ENCODE measurements around the gene DNMT1.
"Not testable (repeated sequence)": the region's sequence is repeated elsewhere in the genome, so short reads cannot be mapped to it uniquely, and the experiment has no call there.

The DNMT1 gene

DNA sequence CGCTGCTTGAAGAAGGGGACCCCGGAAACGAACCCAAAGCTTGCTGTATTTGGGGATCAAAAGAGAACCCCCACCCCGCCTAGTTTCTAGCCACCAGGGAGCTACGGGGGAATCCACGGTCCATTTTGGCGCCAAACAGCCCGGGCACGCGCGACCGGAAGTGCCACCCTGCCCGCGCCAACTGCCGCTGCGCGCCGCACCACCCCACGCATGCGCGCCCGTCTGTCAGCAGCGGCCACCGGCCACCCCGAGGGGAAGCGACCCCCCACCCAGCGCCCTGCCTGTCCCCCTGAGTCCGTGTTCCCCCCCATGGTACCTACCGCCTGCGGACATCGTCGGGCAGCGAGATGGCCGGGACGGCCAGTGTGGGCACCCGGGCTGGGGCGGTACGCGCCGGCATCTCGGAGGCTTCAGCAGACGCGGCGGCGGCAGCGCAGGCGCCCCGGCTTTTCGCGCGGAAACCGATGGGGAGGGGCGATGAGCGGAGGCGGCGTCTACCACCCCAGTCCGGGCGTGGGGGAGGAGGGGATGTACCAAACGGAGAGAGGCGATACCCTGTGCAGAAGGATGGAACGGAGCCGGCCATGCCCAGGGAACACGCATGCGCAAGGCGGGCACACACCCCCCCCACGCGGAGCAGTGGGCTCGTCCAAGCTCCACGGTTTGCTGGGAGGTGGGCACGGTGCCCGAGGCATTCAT, at the start of gene DNMT1:
DNMT1 (minus strand) TSS at position 454 of the 699 bp plus-strand sequence; CDS start at position 400, 54 bp downstream.
- peak; percentile 18 to 85 for DNase-seq

DNA sequence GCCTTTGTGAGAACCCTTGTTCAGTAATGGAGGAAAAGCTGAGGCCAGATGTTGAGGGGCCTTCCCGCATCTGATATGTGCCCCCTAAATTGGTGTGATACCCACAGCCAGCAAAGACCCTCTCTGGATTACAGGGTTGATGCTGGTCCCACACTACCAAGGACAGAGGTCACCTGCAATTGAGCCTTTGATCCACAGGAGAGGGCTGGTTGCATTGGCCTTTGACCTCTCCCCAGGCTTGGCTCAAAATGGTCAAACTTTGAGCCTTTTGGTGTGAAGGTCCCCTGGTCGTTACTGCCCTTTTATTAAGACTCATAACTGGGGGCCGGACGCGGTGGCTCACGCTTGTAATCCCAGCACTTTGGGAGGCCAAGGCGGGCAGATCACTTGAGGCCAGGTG, 48.9 kb upstream of the DNMT1 start:
- no peak for DNase-seq

DNA sequence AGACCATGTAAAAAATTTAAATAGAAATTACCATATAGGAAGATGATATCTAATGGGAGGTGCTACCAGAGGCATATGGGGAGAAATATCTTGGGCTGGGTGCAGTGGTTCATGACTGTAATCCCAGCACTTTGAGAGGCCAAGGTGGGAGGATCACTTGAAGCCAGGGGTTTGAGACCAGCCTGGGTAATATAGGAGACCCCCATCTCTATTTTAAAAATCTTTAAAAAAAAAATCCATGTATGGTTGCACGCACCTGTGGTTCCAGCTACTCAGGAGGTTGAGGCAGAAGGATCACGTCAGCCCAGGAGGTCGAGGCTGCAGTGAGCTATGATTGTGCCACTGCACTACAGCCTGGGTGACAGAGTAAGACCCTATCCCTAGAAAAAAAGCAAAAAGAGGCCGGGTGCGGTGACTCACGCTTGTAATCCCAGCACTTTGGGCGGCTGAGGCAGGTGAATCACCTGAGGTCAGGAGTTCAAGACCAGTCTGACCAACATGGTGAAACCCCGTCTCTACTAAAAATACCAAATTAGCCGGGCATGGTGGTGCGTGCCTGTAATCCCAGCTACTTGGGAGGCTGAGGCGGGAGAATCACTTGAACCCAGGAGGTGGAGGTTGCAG, 47.2 kb upstream of the DNMT1 start:
- not testable (repeated sequence) for DNase-seq

DNA sequence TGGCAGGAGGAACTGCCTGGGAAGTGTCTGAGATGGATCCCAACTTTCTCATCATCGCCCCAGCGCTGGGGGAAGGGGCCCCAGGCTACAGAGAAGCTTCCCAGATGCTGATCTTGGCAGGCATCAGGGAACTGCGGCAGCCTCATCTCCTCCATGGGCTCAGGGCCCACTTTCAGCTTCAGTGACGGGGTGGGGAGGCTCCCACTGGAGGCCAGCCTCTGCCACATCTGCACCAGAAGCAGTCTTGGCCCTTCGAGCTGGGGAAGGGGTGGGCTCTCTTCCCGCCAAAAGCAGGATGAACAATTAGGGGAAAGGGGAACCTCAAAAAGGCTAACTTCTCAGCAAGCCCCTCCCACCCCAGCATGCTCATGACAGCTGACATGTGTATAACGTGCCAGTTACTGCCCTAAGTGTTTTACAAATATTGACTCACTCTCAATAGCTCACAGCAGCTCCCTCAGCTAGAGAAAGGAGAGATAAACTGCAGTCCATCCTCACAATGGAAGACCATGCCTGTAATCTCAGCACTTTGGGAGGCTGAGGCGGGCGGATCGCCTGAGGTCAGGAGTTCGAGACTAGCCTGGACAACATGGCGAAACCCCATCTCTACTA, 43.5 kb upstream of the DNMT1 start:
- no peak for DNase-seq

DNA sequence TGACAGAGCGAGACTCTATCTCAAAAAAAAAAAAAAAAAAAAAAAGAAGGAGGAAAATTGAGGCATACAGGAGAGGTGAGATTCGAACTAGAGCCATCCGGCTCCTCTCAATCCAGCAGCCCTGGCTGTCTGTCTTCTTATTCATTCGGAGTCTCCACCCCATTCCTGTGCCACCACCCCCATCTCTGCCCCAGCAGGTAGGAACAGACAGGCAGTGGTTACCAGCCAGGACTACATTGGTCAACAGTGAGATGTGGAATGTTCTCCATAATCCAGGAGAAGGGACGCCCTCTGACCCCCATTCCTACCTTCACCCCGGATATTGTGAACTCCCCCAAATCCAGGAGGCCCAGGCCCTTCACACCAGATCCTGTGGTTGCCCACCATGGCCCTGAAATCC, 42.9 kb upstream of the DNMT1 start:
- no peak for DNase-seq

DNA sequence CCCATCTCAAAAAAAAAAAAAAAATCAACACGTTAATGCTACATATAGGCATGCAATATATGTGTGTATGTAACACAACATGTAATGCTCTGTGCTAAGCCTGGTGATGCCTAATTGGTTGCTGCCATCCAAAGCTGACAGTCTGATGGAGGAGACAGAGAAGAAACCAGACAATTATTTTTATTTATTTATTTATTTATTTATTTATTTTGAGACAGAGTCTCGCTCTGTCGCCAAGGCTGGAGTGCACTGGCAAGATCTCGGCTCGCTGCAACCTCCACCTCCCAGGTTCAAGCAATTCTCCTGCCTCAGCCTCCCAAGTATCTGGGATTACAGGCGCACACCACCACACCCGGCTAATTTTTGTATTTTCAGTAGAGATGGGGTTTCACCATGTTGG, 40.7 kb upstream of the DNMT1 start:
- DNase-seq: not testable (repeated sequence)

DNA sequence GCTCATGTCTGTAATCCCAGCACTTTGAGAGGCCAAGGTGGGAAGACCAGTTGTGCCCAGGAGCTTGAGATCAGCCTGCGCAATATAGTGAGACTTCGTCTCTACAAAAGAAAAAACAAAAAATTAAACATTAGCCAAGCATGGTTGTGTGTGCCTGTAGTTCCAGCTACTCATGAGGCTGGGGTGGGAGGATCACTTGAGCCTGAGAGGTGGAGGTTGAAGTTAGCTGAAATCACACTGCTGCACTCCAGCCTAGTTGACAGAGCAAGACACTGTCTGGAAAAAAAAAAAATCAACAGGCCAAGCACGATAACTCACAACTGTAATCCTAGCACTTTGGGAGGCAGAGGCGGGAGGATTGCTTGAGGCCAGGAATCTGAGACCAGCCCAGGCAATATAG, 40.2 kb upstream of the DNMT1 start:
- DNase-seq: no peak

DNA sequence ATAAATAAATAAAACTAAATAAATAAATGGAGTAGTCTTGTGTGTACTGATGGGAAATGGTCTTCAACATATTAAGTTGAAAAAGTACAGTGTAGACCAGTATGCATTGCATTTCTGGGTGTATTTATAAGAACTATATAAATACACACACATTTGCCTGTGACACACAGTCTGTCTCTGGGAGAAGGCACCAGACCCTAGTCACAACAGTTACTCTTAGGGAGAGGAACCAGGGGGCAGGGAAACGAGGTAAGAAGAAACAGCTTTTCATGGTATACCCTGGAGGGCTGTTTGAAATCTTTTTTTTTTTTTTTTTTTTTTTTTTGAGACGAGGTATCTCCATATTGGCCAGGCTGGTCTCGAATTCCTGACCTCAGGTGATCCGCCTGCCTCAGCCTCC, 39.2 kb upstream of the DNMT1 start:
- no peak for DNase-seq

DNA sequence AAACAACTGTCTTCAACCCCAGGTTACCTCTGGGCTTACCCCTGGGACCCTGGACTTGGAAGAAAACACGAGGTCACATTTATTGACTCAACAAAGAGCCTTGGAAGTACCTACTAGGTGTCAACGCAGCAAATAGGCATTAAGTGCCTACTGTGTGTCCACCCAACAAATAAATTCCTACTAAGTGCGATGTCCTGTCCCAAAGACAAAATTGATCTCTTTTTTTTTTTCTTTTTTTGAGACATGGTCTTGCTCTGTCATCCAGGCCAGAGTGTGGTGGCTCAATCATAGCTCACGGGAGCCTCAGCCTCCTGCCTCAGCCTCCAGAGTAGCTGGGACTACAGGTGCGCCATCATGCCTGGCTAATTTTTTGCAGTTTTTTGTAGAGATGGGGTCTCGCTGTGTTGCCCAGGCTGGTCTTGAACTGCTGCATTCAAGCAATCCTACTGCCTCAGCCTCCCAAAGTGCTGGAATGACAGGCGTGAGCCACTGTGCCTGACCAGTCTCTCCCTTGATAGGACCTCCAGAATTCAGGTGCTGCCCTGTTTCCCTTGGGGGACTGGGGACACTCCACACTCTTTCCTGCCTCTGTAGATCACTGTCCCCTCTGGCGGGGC, 37.0 kb upstream of the DNMT1 start:
- DNase-seq: no peak

DNA sequence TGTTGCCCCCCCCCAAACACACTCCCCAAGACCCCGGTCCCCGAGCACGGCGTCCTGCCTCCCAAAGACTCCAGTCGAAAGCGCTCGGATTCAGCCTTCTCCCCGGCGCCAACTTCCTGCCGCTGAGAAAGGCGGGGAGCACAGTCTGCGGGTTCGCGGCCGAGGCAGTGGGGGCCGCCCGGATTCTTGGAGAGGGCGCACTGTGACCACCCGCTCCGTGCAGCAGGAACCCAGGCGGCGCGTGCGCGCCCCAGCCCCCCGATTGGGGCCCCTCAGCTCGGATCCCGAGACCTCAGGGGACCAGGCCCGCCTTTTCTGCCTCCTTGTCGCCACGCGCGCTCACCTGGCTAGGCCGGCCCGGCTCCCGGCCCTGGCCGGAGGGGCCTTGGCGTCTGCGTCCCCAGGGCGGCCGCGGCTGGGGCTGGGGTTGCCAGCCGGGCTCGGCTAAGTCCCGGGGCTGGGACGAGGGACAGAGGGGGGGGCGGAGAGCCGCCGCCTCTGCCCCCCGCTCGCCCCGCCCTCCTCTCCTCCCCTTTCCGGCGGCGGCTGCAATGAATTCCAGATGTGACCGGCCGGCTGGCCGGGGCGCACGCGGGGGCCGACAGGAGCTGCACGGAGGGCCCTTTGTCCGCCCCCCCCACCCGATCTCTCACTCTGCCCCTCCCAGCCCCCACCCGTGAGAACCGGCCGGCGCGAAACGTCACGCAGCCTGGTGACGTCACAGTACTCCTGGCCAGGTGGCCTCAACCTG, 36.3 kb upstream of the DNMT1 start, which contains the start of gene S1PR2:
S1PR2 (minus strand) TSS at position 471 of the 751 bp plus-strand sequence. CDS start 6,426 bp downstream, outside the sequence.
- no peak for DNase-seq

DNA sequence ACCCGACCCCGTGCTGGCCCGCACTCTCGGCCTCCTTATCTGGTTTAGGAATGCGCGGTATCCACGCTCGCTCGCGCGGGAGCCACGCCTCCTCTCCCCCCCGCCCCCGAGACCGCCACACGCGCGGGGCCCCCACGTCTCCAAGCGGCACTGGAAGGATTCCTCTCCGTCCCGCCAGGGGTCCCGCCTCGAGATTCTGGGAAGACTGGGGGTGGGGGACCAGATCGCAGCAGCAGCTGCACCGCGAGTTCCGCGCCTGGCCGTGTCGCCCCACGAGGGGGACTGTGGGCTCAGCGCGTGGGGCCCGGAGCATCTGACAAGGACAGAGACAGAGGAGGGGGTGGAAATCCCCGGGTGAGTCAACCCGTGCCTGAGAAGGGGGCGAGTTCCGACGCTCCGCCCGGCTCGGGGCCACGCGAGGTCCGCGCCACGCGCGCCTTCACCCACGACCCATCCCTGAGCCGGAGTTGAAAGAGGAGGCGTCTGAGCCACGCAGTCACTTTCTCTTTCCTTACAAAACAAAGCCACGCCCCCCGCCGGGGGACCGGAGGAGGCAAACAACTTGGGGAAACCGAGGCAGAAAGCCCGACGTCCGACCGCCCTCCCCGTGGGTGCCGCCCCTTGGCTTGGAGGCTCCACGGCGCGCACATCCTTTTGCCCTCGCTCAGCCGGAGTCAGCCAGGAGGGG, 35.6 kb upstream of the DNMT1 start:
- no peak for DNase-seq

DNA sequence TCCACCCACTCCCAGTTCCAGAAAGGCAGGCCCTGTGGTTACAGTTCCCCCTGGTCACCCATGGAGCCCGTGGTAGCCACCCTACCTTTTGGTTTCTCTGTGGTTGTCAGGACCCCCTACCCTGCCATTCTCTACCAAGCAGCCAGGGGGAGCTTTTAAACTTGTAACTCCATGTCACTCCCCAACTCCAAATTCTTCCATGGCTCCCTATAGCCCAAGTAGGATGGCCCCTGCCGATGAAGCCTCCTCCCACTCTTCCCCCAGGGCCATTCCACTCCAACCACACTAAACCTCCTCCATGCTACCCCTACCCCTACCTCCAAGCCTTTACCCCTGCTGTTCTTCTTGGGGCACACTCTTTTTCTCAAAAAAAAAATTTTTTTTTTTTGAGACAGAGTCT, 34.2 kb upstream of the DNMT1 start:
- no peak for DNase-seq

DNA sequence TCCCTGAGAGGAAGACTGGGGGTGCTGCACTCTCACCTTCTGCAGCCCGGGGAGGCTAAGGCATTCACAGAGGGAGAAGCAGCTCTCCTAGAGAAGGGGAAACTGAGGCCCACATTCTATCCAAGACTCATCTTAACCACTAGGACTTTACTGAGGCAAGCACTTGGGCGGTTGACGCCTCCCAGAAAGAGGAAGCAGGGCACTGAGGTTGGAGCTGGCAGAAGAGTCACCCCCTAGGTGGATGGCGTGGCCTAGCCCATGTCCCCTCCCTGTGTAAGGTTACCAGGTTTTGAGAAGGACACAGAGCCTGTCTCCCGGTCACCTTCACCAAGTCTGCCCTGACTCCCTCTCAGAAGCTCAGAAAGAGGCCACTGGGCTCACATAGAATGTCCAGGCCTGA, 33.6 kb upstream of the DNMT1 start:
- no peak for DNase-seq

DNA sequence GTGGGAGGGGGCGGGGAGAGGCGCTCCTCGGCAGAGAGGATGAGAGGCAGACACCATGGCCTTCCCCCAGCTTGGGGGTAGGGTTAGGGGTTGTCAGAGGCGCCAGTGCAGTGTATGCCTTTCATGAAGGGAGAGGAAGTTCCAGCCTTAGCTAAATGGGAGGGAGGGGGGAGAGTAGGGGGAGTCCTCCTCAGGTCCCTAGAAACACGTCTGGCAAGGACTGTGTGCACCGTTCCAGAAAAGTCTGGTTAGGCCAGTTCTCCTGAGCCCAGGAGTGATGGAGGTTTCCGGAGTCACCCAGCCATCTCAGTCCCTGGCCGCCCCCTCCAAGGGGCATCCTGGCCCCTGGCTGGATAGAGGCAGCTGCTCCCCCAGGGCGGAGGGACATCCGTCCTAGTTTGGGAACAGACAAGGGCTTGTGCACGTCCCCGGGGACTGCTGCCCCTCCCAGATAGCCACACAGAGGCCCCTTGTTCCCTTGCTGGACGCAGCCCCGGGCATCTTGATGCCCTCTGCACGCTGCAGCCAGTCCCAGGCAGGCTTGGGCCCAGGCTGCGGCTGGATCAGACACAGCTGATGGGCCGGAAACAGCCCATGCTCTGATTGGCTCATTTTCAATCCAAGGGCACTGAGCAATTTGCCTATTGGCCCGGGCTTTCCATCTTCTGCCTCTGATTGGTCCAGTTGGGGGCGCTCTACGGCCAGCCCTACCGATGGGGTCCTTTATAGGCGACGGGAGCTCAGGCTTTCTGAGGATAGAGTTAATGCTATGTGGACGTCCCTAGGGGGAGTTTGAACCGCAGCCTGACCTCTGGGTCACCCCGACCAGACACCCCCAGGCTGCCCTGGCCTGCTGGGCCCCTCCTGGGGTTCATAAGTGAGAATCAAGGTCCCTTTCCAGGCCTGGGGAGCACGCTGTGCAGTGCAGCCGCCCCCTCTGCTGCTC, 32.5 kb upstream of the DNMT1 start:
- no peak for DNase-seq

DNA sequence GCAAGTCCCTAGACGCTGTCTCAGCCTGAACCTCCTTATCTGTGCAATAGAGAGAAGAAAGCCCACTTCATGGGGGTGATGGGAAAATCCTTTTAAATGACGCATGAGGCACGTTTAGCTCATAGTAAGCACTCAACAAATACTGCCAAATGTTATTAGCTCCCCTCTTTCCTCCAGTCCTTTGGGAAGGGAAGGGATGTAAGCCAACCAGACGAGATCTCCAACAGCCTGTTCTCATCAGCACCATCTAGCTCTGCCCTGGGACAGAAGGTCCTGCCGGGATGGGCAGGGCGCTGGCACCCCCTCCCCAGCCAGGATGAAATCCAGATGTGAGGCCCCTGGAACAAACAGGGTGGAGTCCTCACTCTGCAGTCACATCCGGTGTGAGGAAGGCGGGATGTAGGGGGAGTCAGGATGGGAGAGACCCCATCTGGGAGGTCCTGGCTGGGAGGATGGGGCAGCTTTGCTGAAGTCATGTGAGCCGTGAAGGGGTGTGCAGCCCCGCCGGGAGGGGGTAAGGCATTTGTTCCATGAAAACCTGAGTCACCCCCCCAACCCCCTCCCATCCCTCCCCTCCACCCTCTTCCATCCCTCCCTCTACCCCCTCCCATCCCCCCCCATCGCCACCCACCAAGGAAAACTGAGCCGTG, 31.7 kb upstream of the DNMT1 start:
- DNase-seq: no peak

DNA sequence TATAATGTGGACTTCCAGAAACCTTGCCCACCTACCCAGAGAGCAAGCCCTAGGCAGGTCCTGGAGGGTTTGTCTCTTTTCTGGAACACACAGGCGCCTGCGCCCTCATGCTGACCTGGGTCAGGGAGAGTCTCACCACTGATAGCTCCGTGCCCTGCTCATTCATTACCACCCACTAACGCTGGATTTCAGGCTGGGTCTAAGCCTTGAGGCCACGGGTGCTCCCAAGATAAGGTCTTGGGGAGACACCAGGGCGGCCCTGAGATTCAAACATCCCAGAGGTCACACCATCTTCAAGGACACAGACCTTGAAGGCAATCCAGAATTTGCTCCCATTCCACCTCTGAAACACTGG, 31.2 kb upstream of the DNMT1 start:
- no peak for DNase-seq

DNA sequence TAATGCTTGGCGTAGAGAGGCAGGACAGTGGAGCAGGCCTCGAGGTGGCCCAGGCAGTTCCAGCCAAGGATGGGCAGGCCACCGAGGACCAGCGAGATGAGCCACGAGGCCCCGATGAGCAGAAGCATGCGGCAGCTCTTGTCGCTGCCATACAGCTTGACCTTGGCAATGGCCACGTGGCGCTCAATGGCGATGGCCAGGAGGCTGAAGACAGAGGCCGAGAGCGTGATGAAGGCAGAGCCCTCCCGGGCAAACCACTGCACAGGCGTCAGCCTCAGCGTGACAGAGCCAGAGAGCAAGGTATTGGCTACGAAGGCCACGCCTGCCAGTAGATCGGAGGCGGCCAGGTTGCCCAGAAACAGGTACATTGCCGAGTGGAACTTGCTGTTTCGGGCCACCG, 29.6 kb upstream of the DNMT1 start:
- no peak for DNase-seq

DNA sequence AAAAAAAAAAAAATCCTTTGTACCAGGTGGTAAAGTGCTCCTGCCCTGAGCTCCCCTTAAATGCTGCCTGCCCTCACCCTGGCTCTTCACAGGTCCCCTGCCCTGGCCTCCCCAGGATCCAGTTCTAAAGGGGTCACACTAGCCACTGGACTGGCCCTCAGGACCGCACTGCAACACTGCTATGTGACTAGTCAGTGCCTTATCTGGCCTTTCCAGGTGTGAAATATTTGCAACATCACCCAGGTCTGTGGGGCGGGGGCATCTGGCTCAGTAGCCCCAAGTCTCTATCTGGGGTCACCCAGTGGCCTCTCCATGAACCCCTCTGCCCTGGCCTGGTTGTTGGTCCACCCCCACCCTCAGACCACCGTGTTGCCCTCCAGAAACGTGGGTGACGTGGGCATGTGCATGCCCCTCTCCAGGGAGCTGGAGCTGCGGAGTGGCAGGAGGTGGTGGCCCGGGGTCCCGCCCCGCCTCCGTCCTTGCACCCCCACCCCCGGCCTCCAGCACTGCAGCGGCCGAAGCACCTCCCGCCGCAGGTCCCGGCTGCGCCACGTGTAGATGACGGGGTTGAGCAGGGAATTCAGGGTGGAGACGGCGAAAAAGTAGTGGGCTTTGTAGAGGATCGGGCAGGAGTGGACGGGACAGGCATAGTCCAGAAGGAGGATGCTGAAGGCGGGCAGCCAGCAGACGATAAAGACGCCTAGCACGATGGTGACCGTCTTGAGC, 28.9 kb upstream of the DNMT1 start:
- no peak for DNase-seq

DNA sequence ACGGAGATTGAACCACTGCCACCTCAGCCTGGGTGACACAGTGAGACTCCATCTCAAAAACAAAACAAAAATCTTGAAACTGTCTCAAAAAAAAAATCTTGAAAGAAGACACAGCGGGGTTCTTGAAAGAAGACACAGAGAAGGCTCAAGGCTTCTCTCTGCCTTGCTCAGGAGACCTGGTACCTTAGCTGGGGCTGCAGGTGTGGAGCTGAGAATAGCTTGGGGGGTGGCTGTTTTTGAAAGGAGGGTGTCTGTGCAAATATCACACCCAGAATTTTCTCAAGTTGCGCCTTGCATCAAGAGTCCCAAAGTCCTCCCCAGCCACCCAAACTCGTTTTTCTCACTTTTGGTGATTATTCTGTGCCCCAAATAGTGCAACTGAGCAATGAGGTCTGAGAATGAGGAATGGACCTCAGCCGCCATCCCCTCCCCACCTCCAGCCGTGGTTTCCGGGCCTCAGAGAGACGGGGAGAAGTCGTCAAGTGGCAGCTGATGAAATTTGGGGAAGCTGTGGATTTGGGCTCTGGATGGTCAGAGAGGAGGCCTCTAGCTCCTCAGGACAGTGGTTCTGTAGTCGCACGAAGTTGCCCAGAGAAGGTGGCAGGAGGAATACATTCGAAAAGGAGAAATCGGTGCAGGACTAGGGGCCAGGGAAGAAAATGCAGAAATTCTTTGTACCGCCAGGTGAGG, 27.6 kb upstream of the DNMT1 start:
- DNase-seq: no peak

Data from cerebellar nuclear complex (tissue), 1 donor.